K562 (cell line): ENCODE measurements around the gene CREB3L4. TPM values are rescaled to one million over a fixed set of nuclear protein-coding genes. Genes with fewer than 3 reads are reported as not detected.

Source experiments
- ATF7 ChIP-seq: fragments of 450-650 bp; IDR thresholded peaks from 2 replicates; pipeline ENCODE4 v1.7.1; 2014; ENCODE audit warnings: mild to moderate bottlenecking, moderate library complexity
- COPS2 ChIP-seq: fragments of 450-650 bp; conservative IDR thresholded peaks from 2 replicates; pipeline ENCODE4 v1.6.1; 2016; ENCODE audit warnings: mild to moderate bottlenecking, moderate library complexity
- HSF4 ChIP-seq: fragments of 250-450 bp; sonication (Bioruptor Pico); IDR thresholded peaks from 2 replicates; pipeline ENCODE4 v2.1.2; 2022; ENCODE audit warnings: mild to moderate bottlenecking, moderate library complexity, borderline replicate concordance
- LCOR ChIP-seq: sonication (generic); formaldehyde crosslinking; IDR thresholded peaks from 2 replicates; pipeline ENCODE4 v1.8.0; 2022; ENCODE audit warnings: mild to moderate bottlenecking, missing genetic modification reagents
- PTRF ChIP-seq: fragments of 450-650 bp; IDR thresholded peaks from 2 replicates; pipeline ENCODE4 v1.6.1; 2016; ENCODE audit warnings: mild to moderate bottlenecking, missing genetic modification characterization, missing compliant biosample characterization
- RBM22 ChIP-seq: fragments of 200-400 bp; formaldehyde crosslinking; IDR thresholded peaks from 2 replicates; pipeline ENCODE4 v1.6.1; 2018; ENCODE audit warnings: low read length, low read depth; ENCODE audit not compliant: poor library complexity, severe bottlenecking
- SAFB2 ChIP-seq: fragments of 200-400 bp; formaldehyde crosslinking; IDR thresholded peaks from 2 replicates; pipeline ENCODE4 v1.6.1; 2018; ENCODE audit warnings: borderline replicate concordance, low read length, low read depth, moderate library complexity; ENCODE audit not compliant: severe bottlenecking
- TFAP4 ChIP-seq: sonication (generic); formaldehyde crosslinking; IDR thresholded peaks from 2 replicates; pipeline ENCODE4 v1.8.0; 2022; ENCODE audit warnings: missing genetic modification reagents, mild to moderate bottlenecking, moderate library complexity, borderline replicate concordance
- TRIM24 ChIP-seq, 2 experiments: fragments of 450-650 bp; IDR thresholded peaks; 2 replicates each; pipeline ENCODE4 v1.6.1; 2016
- ZNF121 ChIP-seq: sonication (generic); formaldehyde crosslinking; conservative IDR thresholded peaks from 2 replicates; pipeline ENCODE4 v1.8.0; 2022; ENCODE audit warnings: missing genetic modification reagents
- ZNF507 ChIP-seq: conservative IDR thresholded peaks from 2 replicates; pipeline ENCODE4 v1.6.1; 2017; ENCODE audit warnings: missing genetic modification characterization, missing compliant biosample characterization
- polyA plus RNA-seq, 8 experiments: library from polyadenylated mRNA; depleted of rRNA in 4 of 8; stranded (reverse) in 5 of 8; unstranded in 3 of 8; fragments of >200 nt; fragmentation: Nextera tagmentation in 2 of 8; fragmentation: Illumina TruSeq in 1 of 8; extraction: Ambion mirVana in 2 of 8; extraction: Trizol in 1 of 8; gene quantifications; 2 replicates each; pipeline versions ENCODE4 v1.2.1 to v1.2.3, GENCODE V29; 2011 to 2014; ENCODE audit warnings: inconsistent platforms in 1 of 8, missing spikeins in 1 of 8
- total RNA-seq, 7 experiments: library from RNA; depleted of rRNA in 6 of 7; stranded (reverse); fragments of >200 nt in 6 of 7; fragmentation: Illumina TruSeq in 2 of 7; extraction: Trizol in 2 of 7; gene quantifications; 2 replicates each; pipeline versions ENCODE4 v1.2.1 to v1.2.3, GENCODE V29; 2011 to 2021; ENCODE audit warnings: low replicate concordance in 1 of 7
- TF ChIP-seq, protein P1 (sequence below): fragments of 250-450 bp; sonication (Bioruptor Pico); IDR thresholded peaks from 2 replicates; pipeline ENCODE4 v1.5.0; 2021
- TF ChIP-seq, protein P2 (sequence below), 2 experiments: fragments of 450-650 bp in 1 of 2; sonication (generic) in 1 of 2; formaldehyde crosslinking in 1 of 2; IDR thresholded peaks; 2 replicates each; pipeline versions ENCODE4 v1.7.1 to v1.9.0; 2016 to 2022; ENCODE audit warnings: inconsistent platforms in 1 of 2, mild to moderate bottlenecking in 1 of 2, missing genetic modification reagents in 1 of 2
- TF ChIP-seq, protein P3 (sequence below): sonication (generic); formaldehyde crosslinking; IDR thresholded peaks from 2 replicates; pipeline ENCODE4 v1.8.0; 2022; ENCODE audit warnings: missing genetic modification reagents, mild to moderate bottlenecking, borderline replicate concordance

Gene CREB3L4
- total and polyA plus RNA-seq, 9 of the 15 experiments (the other 6 are each of a cell fraction or from before 2014, with no cell fraction given) = 9.9 to 18.6 (median 13.9) TPM

- TF ChIP-seq, protein P1, sequence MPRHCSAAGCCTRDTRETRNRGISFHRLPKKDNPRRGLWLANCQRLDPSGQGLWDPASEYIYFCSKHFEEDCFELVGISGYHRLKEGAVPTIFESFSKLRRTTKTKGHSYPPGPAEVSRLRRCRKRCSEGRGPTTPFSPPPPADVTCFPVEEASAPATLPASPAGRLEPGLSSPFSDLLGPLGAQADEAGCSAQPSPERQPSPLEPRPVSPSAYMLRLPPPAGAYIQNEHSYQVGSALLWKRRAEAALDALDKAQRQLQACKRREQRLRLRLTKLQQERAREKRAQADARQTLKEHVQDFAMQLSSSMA (CRISPR knock-in tag) = no peak
- no peak for TF ChIP-seq TFAP4 (CRISPR knock-in tag)
- no peak for TF ChIP-seq RBM22
- no peak for TF ChIP-seq SAFB2
- TF ChIP-seq, protein P2, sequence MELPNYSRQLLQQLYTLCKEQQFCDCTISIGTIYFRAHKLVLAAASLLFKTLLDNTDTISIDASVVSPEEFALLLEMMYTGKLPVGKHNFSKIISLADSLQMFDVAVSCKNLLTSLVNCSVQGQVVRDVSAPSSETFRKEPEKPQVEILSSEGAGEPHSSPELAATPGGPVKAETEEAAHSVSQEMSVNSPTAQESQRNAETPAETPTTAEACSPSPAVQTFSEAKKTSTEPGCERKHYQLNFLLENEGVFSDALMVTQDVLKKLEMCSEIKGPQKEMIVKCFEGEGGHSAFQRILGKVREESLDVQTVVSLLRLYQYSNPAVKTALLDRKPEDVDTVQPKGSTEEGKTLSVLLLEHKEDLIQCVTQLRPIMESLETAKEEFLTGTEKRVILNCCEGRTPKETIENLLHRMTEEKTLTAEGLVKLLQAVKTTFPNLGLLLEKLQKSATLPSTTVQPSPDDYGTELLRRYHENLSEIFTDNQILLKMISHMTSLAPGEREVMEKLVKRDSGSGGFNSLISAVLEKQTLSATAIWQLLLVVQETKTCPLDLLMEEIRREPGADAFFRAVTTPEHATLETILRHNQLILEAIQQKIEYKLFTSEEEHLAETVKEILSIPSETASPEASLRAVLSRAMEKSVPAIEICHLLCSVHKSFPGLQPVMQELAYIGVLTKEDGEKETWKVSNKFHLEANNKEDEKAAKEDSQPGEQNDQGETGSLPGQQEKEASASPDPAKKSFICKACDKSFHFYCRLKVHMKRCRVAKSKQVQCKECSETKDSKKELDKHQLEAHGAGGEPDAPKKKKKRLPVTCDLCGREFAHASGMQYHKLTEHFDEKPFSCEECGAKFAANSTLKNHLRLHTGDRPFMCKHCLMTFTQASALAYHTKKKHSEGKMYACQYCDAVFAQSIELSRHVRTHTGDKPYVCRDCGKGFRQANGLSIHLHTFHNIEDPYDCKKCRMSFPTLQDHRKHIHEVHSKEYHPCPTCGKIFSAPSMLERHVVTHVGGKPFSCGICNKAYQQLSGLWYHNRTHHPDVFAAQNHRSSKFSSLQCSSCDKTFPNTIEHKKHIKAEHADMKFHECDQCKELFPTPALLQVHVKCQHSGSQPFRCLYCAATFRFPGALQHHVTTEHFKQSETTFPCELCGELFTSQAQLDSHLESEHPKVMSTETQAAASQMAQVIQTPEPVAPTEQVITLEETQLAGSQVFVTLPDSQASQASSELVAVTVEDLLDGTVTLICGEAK (IDR thresholded peaks at IDR 0.05) = 0 out of 2 replicates have a peak, but pooled peaks have one; percentile 14
- TF ChIP-seq, protein P2 (CRISPR knock-in tag; IDR thresholded peaks at IDR 0.05) = no peak
- no peak for TF ChIP-seq ZNF507 (tag)
- no peak for TF ChIP-seq ATF7
- no peak for TF ChIP-seq PTRF (tag)
- no peak for TF ChIP-seq HSF4 (CRISPR knock-in tag)
- TF ChIP-seq, protein P3, sequence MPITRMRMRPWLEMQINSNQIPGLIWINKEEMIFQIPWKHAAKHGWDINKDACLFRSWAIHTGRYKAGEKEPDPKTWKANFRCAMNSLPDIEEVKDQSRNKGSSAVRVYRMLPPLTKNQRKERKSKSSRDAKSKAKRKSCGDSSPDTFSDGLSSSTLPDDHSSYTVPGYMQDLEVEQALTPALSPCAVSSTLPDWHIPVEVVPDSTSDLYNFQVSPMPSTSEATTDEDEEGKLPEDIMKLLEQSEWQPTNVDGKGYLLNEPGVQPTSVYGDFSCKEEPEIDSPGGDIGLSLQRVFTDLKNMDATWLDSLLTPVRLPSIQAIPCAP (CRISPR knock-in tag) = no peak
- TF ChIP-seq TRIM24 (IDR thresholded peaks at IDR 0.05) = no peak
- no peak for TF ChIP-seq LCOR (CRISPR knock-in tag)
- no peak for TF ChIP-seq COPS2
- TF ChIP-seq ZNF121 (CRISPR knock-in tag) = no peak
Measured at GRCh38 chr1:153978274-153978909, 10.7 kb downstream of the CREB3L4 start (continued).
